GM12875 (cell line): Measurements from ENCODE around the gene MRS2.

Source experiments
- H3K4me3 ChIP-seq: one replicate; pipeline ENCODE4 v1.5.1; 2011; ENCODE audit warnings: low read depth, low read length, control low read depth
- TF ChIP-seq, protein P1 (sequence below): IDR thresholded peaks from 2 replicates; pipeline ENCODE4 v1.5.1; 2011; ENCODE audit warnings: low read depth, mild to moderate bottlenecking, control low read depth, inconsistent platforms, low read length, moderate library complexity, borderline replicate concordance; ENCODE audit not compliant: insufficient read depth

Gene MRS2, protein sequence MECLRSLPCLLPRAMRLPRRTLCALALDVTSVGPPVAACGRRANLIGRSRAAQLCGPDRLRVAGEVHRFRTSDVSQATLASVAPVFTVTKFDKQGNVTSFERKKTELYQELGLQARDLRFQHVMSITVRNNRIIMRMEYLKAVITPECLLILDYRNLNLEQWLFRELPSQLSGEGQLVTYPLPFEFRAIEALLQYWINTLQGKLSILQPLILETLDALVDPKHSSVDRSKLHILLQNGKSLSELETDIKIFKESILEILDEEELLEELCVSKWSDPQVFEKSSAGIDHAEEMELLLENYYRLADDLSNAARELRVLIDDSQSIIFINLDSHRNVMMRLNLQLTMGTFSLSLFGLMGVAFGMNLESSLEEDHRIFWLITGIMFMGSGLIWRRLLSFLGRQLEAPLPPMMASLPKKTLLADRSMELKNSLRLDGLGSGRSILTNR

DNA sequence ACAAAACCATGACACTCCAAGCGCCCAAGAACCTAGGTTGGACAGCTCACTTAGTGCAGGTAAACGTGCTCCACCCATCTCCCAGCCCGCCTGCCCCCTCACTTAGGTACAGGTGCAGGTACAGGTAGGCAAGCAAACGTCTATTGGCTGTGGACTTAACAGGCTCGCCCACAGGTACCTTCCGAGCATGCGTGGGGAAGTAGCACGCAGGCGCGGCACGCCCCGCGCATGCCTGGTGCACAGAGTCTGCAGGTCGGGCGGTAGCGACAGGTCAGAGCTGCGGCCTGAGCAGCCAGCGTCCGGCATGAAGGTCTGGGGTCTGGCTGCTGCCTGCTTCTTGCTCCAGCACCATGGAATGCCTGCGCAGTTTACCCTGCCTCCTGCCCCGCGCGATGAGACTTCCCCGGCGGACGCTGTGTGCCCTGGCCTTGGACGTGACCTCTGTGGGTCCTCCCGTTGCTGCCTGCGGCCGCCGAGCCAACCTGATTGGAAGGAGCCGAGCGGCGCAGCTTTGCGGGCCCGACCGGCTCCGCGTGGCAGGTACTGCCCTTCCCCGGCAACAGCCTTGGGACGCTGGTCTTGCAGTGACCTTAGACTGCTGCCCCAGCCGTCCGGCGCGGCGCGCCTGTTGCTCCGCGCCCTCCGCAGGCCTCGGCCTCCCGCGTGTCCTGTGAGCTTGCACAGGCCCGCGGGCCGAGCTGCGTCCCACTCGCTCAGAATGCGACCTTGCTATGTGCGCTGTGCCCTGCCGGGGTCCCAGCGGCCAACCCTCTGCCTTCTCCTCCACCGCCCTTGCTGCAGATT is at the start of gene MRS2:
Gene MRS2 (plus strand): TSS at position 240 of the 804 bp plus-strand sequence. CDS start 111 bp downstream, at position 351.
- H3K4me3 ChIP-seq = peak within 1 kb of the TSS; percentile 63

DNA sequence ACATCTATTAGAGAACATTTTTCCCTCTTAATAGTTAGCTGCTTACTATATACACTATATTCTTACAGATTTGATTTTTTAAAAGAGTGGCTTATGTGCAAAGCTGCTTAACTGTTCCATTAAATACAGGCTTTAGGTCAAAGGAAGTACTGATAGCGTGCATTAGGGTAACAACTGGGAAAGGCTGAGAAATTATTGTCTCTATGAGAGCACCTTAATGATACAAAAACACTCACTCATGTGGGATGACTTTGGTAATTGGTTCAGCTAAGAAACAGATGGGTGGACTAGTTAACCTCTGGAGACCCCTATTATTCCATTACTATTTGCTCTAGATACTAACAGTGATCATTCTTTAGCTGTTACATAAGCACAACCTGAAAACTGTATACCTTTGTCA is 48.9 kb upstream of the MRS2 start:
- TF ChIP-seq, protein P1, sequence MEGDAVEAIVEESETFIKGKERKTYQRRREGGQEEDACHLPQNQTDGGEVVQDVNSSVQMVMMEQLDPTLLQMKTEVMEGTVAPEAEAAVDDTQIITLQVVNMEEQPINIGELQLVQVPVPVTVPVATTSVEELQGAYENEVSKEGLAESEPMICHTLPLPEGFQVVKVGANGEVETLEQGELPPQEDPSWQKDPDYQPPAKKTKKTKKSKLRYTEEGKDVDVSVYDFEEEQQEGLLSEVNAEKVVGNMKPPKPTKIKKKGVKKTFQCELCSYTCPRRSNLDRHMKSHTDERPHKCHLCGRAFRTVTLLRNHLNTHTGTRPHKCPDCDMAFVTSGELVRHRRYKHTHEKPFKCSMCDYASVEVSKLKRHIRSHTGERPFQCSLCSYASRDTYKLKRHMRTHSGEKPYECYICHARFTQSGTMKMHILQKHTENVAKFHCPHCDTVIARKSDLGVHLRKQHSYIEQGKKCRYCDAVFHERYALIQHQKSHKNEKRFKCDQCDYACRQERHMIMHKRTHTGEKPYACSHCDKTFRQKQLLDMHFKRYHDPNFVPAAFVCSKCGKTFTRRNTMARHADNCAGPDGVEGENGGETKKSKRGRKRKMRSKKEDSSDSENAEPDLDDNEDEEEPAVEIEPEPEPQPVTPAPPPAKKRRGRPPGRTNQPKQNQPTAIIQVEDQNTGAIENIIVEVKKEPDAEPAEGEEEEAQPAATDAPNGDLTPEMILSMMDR = no peak
- H3K4me3 ChIP-seq = no peak overlapping the region

More for the DNA sequence above, at the start of gene MRS2:
- TF ChIP-seq, protein P1 = no peak

DNA sequence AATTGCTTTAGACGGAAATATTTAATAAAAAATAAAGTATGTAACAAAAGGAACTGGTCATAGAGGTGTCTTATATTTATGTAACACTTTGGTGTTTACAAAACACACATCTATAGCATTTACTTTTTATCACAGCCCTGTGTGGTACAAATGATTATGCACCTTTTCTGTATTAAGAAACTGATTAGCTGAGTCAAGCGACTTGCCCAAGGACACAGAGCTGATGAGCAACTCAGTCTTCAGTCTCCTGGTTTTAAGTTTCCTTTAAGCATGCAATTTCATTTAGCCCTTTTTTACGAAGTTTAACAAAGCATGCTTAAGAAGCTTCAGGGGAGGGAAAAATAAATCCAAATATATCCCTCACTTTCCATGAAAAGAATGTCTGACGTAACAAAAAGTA is 47.3 kb upstream of the MRS2 start:
- TF ChIP-seq, protein P1 = no peak
- no peak overlapping the region for H3K4me3 ChIP-seq

DNA sequence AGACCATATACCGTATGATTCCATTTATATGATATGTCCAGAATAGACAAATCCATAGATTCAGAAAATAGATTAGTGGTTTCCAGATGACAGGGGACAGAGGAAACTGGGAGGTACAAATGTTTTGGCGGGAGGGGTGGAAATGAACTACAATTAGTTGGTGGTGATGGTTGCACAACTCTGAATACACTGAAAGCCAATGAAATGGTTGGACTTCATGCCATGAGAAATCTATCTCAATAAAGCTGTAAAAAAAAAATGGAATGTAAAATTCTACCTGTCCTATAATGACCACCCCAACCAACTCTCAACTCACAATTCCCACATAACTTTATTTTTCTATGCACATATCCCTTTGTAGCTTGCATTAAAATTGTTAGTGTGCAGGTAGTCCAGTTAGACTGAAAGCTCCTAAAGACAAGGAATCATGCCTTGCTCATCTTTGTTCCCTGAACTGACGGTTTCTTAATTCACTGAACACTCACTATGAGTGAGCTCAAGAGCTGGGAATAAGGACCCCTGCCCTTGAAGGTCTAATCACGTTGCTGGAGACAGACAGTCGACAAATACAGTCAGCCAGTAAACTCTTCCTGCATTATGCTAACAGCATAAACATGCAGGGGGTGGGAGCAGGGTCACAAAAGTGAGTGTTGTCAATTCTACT is 46.3 kb upstream of the MRS2 start:
- TF ChIP-seq, protein P1 = no peak
- H3K4me3 ChIP-seq = no peak overlapping the region

DNA sequence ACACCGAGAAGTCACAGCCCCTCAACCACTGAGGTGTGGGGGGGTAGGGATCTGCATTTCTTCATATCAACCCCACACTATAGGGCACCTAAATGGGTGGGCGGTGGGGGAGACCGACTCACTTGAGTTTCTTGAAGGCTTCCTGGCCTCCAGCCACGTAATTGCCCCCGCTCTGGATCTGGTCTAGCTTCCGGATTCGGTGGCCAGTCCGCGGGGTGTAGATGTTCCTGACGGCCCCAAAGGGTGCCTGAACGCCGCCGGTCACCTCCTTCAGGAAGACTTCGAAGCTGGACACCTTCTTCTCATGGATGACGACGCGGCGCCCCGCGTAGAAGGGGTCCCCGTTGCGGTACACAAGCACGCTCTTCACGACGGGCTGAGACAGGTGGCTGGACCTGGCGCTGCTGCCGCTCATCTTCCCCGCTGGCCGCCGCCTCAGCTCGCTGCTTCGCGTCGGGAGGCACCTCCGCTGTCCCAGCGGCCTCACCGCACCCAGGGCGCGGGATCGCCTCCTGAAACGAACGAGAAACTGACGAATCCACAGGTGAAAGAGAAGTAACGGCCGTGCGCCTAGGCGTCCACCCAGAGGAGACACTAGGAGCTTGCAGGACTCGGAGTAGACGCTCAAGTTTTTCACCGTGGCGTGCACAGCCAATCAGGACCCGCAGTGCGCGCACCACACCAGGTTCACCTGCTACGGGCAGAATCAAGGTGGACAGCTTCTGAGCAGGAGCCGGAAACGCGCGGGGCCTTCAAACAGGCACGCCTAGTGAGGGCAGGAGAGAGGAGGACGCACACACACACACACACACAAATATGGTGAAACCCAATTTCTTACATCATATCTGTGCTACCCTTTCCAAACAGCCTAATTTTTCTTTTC is 45.2 kb upstream of the MRS2 start, which contains the start of gene DCDC2:
Gene DCDC2 (minus strand): TSS at position 724 of the 883 bp plus-strand sequence. CDS start 309 bp downstream, at position 415.
- no peak within 1 kb of the TSS for H3K4me3 ChIP-seq
- TF ChIP-seq, protein P1 = no peak

DNA sequence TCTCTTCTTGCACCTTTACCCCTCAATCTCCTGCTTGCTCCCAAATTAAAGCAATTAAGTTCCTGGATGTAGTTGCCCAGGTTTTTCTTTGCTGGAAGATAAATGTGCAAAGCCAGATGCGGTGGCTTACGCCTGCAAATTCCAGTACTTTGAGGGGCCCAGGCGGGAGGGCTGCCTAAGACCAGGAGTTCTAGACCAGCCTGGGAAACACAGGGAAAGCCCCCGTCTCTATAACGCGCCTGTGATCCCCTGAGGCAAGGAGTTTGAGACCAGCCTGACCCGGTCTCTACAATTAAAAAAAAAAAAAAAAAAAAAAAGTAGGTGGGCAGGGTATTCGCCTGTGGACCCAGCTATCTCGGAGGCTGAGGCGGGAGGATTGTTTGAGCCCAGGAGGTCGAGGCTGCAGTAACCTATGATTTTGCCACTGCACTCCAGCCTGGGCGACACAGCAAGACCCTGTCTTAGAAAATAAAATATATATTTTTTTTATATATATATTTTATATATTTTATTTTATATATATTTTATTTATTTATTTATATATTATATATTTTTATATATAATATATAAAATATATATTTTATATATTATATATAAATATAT is 44.4 kb upstream of the MRS2 start:
- no peak overlapping the region for H3K4me3 ChIP-seq
- TF ChIP-seq, protein P1 = no peak
